H1 (cell line): ENCODE measurements around the gene GMCL2. TPM values are rescaled to one million over a fixed set of nuclear protein-coding genes. Genes with fewer than 3 reads are reported as not detected.

Experiments used
- CTCF ChIA-PET: fragments of 300-600 bp; sonication (Branson Sonifier 250); formaldehyde crosslinking; loops from one replicate; lab custom pipeline; 2021; ENCODE audit not compliant: partially characterized antibody; lab: Charles Lee
- POLR2A ChIA-PET: fragments of 300-600 bp; sonication (Branson Sonifier 250); formaldehyde crosslinking; loops from one replicate; lab custom pipeline; 2021; ENCODE audit warnings: inconsistent platforms; ENCODE audit not compliant: partially characterized antibody; lab: Charles Lee
- DNase-seq, 2 experiments: peaks; one replicate each; pipeline versions ENCODE4 v3.0.0 to v3.0.0-alpha.2; 2010 to 2022; ENCODE audit warnings: low spot score in 2 of 2, low read depth in 1 of 2, mixed read lengths in 1 of 2
- FAIRE-seq: peaks from 2 replicates; lab custom pipeline; 2011; peaks lifted over from hg19 to GRCh38; lab: Jason Lieb, UNC
- H2AFZ ChIP-seq: 2 replicates; pipeline ENCODE4 v1.8.1; 2012; ENCODE audit warnings: low read length, inconsistent platforms
- H2AK5ac ChIP-seq: 2 replicates; pipeline ENCODE4 v1.6.1; 2013; ENCODE audit warnings: low read depth, low read length
- H2BK120ac ChIP-seq: replicated peaks from 2 replicates; pipeline ENCODE3; 2013; ENCODE audit warnings: low read depth, low read length, inconsistent platforms
- H2BK12ac ChIP-seq: 2 replicates; pipeline ENCODE4 v1.6.1; 2013; ENCODE audit warnings: low read depth, low read length
- H2BK15ac ChIP-seq: 2 replicates; pipeline ENCODE4 v1.6.1; 2013; ENCODE audit warnings: low read length
- H2BK20ac ChIP-seq: 2 replicates; pipeline ENCODE4 v1.6.1; 2013; ENCODE audit warnings: low read length
- H2BK5ac ChIP-seq: 2 replicates; pipeline ENCODE4 v1.6.1; 2013; ENCODE audit warnings: low read depth, low read length
- H3K14ac ChIP-seq: 2 replicates; pipeline ENCODE4 v1.6.1; 2013; ENCODE audit warnings: inconsistent platforms; ENCODE audit not compliant: insufficient read length
- H3K18ac ChIP-seq: 2 replicates; pipeline ENCODE4 v1.6.1; 2013; ENCODE audit warnings: low read length; ENCODE audit errors: extremely low read depth
- H3K23ac ChIP-seq: 2 replicates; pipeline ENCODE4 v1.6.1; 2013; ENCODE audit warnings: inconsistent platforms; ENCODE audit not compliant: insufficient read length
- H3K23me2 ChIP-seq: 2 replicates; pipeline ENCODE4 v1.6.1; 2013; ENCODE audit warnings: low read depth, low read length
- H3K27ac ChIP-seq: 2 replicates; pipeline ENCODE4 v1.6.1; 2011; ENCODE audit warnings: low read depth, low read length, inconsistent platforms
- H3K27me3 ChIP-seq, 4 experiments: replicated peaks in 1 of 4; 1 replicate in 1 of 4; 2 replicates in 3 of 4; pipeline versions ENCODE4 v1.6.1 to v1.8.1; 2011 to 2013; ENCODE audit warnings: low read length in 3 of 4, mild to moderate bottlenecking in 3 of 4, inconsistent platforms in 2 of 4, mixed read lengths in 2 of 4, moderate library complexity in 1 of 4; ENCODE audit not compliant: control insufficient read depth in 3 of 4, insufficient read depth in 3 of 4; ENCODE audit errors: extremely low read depth in 1 of 4
- H3K36me3 ChIP-seq, 4 experiments: 2 replicates each; pipeline versions ENCODE4 v1.6.1 to v1.8.1; 2011 to 2013; ENCODE audit warnings: mild to moderate bottlenecking in 4 of 4, low read length in 3 of 4, moderate library complexity in 2 of 4, control low read depth in 1 of 4, inconsistent platforms in 1 of 4; ENCODE audit not compliant: insufficient read depth in 4 of 4, control insufficient read depth in 2 of 4
- H3K4ac ChIP-seq: replicated peaks from 2 replicates; pipeline ENCODE3; 2013; ENCODE audit warnings: low read length, low read depth, mixed read lengths, inconsistent platforms; ENCODE audit not compliant: insufficient read length
- H3K4me1 ChIP-seq, 4 experiments: replicated peaks in 1 of 4; 1 replicate in 1 of 4; 2 replicates in 3 of 4; pipeline versions ENCODE4 v1.6.1 to v1.8.1; 2011 to 2013; ENCODE audit warnings: low read length in 3 of 4, inconsistent platforms in 2 of 4, mixed read lengths in 1 of 4; ENCODE audit not compliant: insufficient read depth in 4 of 4, control insufficient read depth in 3 of 4
- H3K4me2 ChIP-seq, 2 experiments: 2 replicates each; pipeline versions ENCODE4 v1.6.1 to v1.8.1; 2011 to 2013; ENCODE audit warnings: low read depth in 2 of 2, low read length in 2 of 2, control low read depth in 1 of 2, inconsistent platforms in 1 of 2, mild to moderate bottlenecking in 1 of 2; ENCODE audit not compliant: insufficient read depth in 1 of 2
- H3K4me3 ChIP-seq, 4 experiments: fragments of 200-600, 300-600 bp in 1 of 4; sonication (generic), shearing (Covaris generic), sonication (Bioruptor Twin) in 1 of 4; 2 replicates each; pipeline versions ENCODE4 v1.5.1 to v1.8.1; 2011 to 2016; ENCODE audit warnings: low read length in 4 of 4, low read depth in 3 of 4, control low read depth in 2 of 4, inconsistent platforms in 2 of 4, mild to moderate bottlenecking in 2 of 4, mixed read lengths in 1 of 4, moderate library complexity in 1 of 4; ENCODE audit not compliant: insufficient read depth in 2 of 4; ENCODE audit errors: extremely low read depth in 1 of 4
- H3K56ac ChIP-seq: replicated peaks from 2 replicates; pipeline ENCODE3; 2013; ENCODE audit warnings: low read depth, mild to moderate bottlenecking, mixed read lengths, low read length, inconsistent platforms; ENCODE audit not compliant: insufficient read length
- H3K79me1 ChIP-seq: 2 replicates; pipeline ENCODE4 v1.6.1; 2013; ENCODE audit warnings: low read depth, low read length, control low read depth
- H3K79me2 ChIP-seq, 2 experiments: 2 replicates each; pipeline versions ENCODE4 v1.6.1 to v1.8.1; 2012 to 2013; ENCODE audit warnings: low read length in 2 of 2, mild to moderate bottlenecking in 2 of 2, inconsistent platforms in 1 of 2; ENCODE audit not compliant: insufficient read depth in 2 of 2, control insufficient read depth in 1 of 2
- H3K9ac ChIP-seq, 4 experiments: replicated peaks in 1 of 4; 1 replicate in 1 of 4; 2 replicates in 3 of 4; pipeline versions ENCODE4 v1.6.1 to v1.8.1; 2011 to 2013; ENCODE audit warnings: low read depth in 3 of 4, low read length in 3 of 4, control low read depth in 2 of 4, mild to moderate bottlenecking in 2 of 4, moderate library complexity in 2 of 4, inconsistent platforms in 1 of 4; ENCODE audit errors: extremely low read depth in 1 of 4
- H3K9me3 ChIP-seq, 2 experiments: 2 replicates each; pipeline versions ENCODE4 v1.6.1 to v1.8.1; 2012 to 2013; ENCODE audit warnings: mild to moderate bottlenecking in 2 of 2, moderate library complexity in 2 of 2, control low read depth in 1 of 2, inconsistent platforms in 1 of 2, low read depth in 1 of 2, low read length in 1 of 2, mixed read lengths in 1 of 2; ENCODE audit not compliant: insufficient read depth in 2 of 2
- H4K20me1 ChIP-seq, 2 experiments: replicated peaks in 1 of 2; 2 replicates each; pipeline versions ENCODE3 to v1.8.1; 2011 to 2013; ENCODE audit warnings: inconsistent platforms in 2 of 2, low read length in 2 of 2, mild to moderate bottlenecking in 1 of 2; ENCODE audit not compliant: insufficient read depth in 2 of 2, control insufficient read depth in 1 of 2
- H4K5ac ChIP-seq: 2 replicates; pipeline ENCODE4 v1.6.1; 2013; ENCODE audit warnings: low read length, low read depth, mixed read lengths, inconsistent platforms; ENCODE audit not compliant: insufficient read length
- H4K8ac ChIP-seq: 2 replicates; pipeline ENCODE4 v1.8.0; 2013; ENCODE audit warnings: mild to moderate bottlenecking, moderate library complexity, low read length, inconsistent platforms; ENCODE audit not compliant: insufficient read depth; ENCODE audit errors: extremely low read depth
- H4K91ac ChIP-seq: replicated peaks from 2 replicates; pipeline ENCODE3; 2013; ENCODE audit warnings: low read length, mixed read lengths, inconsistent platforms; ENCODE audit not compliant: insufficient read length
- CHD2 ChIP-seq: IDR thresholded peaks from 2 replicates; pipeline ENCODE4 v1.6.1; 2012; ENCODE audit warnings: low read length, improper control_type of control experiment
- CTCF ChIP-seq, 3 experiments: IDR thresholded peaks; 1 replicate in 2 of 3; 2 replicates in 1 of 3; pipeline versions ENCODE4 v1.5.1 to v1.6.1; 2011; ENCODE audit warnings: low read length in 3 of 3, mild to moderate bottlenecking in 3 of 3, inconsistent platforms in 2 of 3, low read depth in 1 of 3, moderate library complexity in 1 of 3; ENCODE audit not compliant: insufficient read depth in 1 of 3; ENCODE audit errors: control extremely low read depth in 1 of 3
- GABPA ChIP-seq: IDR thresholded peaks from 2 replicates; pipeline ENCODE4 v1.6.1; 2011; ENCODE audit warnings: mild to moderate bottlenecking, low read length, moderate library complexity, borderline replicate concordance; ENCODE audit not compliant: insufficient read depth
- KDM1A ChIP-seq: fragments of 200-600, 300-600 bp; sonication (generic); IDR thresholded peaks from 2 replicates; pipeline ENCODE4 v1.7.1; 2016; ENCODE audit warnings: mild to moderate bottlenecking, low read length, borderline replicate concordance
- POLR2A ChIP-seq, 2 experiments: IDR thresholded peaks; 1 replicate in 1 of 2; 2 replicates in 1 of 2; pipeline ENCODE4 v1.6.1; 2011; ENCODE audit warnings: low read depth in 2 of 2, low read length in 2 of 2, mild to moderate bottlenecking in 2 of 2; ENCODE audit errors: control extremely low read depth in 1 of 2
- POLR2AphosphoS5 ChIP-seq: IDR thresholded peaks from 2 replicates; pipeline ENCODE4 v1.6.1; 2011; ENCODE audit warnings: low read depth, low read length
- TAF1 ChIP-seq: IDR thresholded peaks from 2 replicates; pipeline ENCODE4 v1.6.1; 2011; ENCODE audit warnings: mild to moderate bottlenecking, low read depth, low read length
- TAF7 ChIP-seq: optimal IDR thresholded peaks from 2 replicates; pipeline ENCODE3; 2011; ENCODE audit warnings: low read depth, mild to moderate bottlenecking, inconsistent platforms, low read length, moderate library complexity, borderline replicate concordance
- ZNF274 ChIP-seq: IDR thresholded peaks from 2 replicates; pipeline ENCODE4 v1.7.0; 2012; ENCODE audit warnings: low read length, borderline replicate concordance; ENCODE audit errors: extremely low read depth
- WGBS, 2 experiments: shearing (Covaris generic) in 1 of 2; methylation state at CpG; one replicate each; pipeline versions ENCODE4 v1.1.6 to v1.1.7; 2013 to 2015; ENCODE audit warnings: low lambda C conversion rate in 2 of 2, mixed read lengths in 2 of 2, inconsistent platforms in 1 of 2, low coverage in 1 of 2, missing lambda C conversion rate in 1 of 2; ENCODE audit not compliant: insufficient replicate concordance in 2 of 2, insufficient coverage in 1 of 2, insufficient read length in 1 of 2; ENCODE audit errors: extremely low coverage in 1 of 2, missing lambda C conversion rate in 1 of 2; 5-methylcytosine and 5-hydroxymethylcytosine counted together
- polyA plus RNA-seq, 7 experiments: library from polyadenylated mRNA; depleted of rRNA in 3 of 7; stranded (reverse) in 5 of 7; unstranded in 2 of 7; fragments of >200 nt in 5 of 7; fragments of 200-250 nt in 2 of 7; gene quantifications; 1 replicate in 5 of 7; 2 replicates in 1 of 7; 4 replicates in 1 of 7; pipeline versions ENCODE4 v1.2.1 to v1.2.3, GENCODE V29; 2011 to 2013; ENCODE audit warnings: missing spikeins in 2 of 7, mixed read lengths in 2 of 7
- total RNA-seq: library from RNA; stranded (reverse); fragmentation: NEBNext Ultra II Directional; extraction: Animal tissue kit (Norgen Biotek cat#: 25700); gene quantifications from 2 replicates; pipeline ENCODE4 v1.2.1, GENCODE V29; 2021
- TF ChIP-seq, protein P1 (sequence below): IDR thresholded peaks from 2 replicates; pipeline ENCODE4 v1.6.1; 2012; ENCODE audit warnings: inconsistent platforms

GMCL2 gene
- total and polyA plus RNA-seq, 2 of the 8 experiments (the other 6 are each of a cell fraction or from before 2014, with no cell fraction given), result 0.13 TPM; not detected in 1

DNA sequence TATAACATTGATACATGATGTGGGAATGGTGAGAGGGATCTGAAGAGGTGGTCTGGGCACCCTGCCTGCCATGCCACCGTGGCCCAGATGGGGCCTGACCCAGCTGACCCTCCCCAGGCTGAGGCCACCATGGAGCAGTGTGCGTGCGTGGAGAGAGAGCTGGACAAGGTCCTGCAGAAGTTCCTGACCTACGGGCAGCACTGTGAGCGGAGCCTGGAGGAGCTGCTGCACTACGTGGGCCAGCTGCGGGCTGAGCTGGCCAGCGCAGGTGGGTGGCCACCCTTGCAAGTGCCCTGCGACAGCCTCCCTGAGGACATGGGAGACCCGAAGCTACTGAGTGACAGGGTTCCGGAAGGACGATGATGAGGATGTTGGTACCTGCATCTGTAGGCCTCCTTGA, 49.2 kb downstream of the GMCL2 start:
- POLR2A ChIA-PET, result interaction anchor here (0.9 to 40.7 kb wide), 5 partner anchors 10 to 65 kb away, joined by 3 to 1250 read pairs (median 115); partner anchors contain the start of genes N4BP3 and NHP2
- peaks cover 0 to 28% of the 10 kb centered on the region in 2 experiments for H4K20me1 ChIP-seq
- TF ChIP-seq GABPA, result no peak
- no peak for TF ChIP-seq ZNF274
- peak; percentile 47; the same call in 1 of the 2 replicates for TF ChIP-seq POLR2AphosphoS5
- TF ChIP-seq CHD2, result no peak
- no peak for TF ChIP-seq CTCF (IDR thresholded peaks at IDR 0.05; ENCODE audit: control extremely low read depth in 1 of 3, insufficient read depth in 1 of 3, low read depth in 1 of 3, low read length in 3 of 3)
- TF ChIP-seq TAF1, result no peak
- TF ChIP-seq KDM1A, result no peak
- TF ChIP-seq, protein P1, sequence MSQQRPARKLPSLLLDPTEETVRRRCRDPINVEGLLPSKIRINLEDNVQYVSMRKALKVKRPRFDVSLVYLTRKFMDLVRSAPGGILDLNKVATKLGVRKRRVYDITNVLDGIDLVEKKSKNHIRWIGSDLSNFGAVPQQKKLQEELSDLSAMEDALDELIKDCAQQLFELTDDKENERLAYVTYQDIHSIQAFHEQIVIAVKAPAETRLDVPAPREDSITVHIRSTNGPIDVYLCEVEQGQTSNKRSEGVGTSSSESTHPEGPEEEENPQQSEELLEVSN, result no peak
- TF ChIP-seq TAF7, result no peak
- 0 out of 3 replicates have a peak, but pooled peaks of 1 of the 2 experiments have one; percentile 26 for TF ChIP-seq POLR2A (IDR thresholded peaks at IDR 0.05; ENCODE audit: control extremely low read depth in 1 of 2, low read depth in 2 of 2, low read length in 2 of 2)
- TF ChIP-seq, all 59 proteins: peak for 2

More for the DNA sequence above, 49.2 kb downstream of the GMCL2 start:
- Histone ChIP-seq H3K14ac (no peak overlapping the region), H3K4me2 (no peak overlapping the region), H2AK5ac (no peak overlapping the region), H3K79me1 (peaks cover 14% of the 10 kb centered on the region), H2BK12ac (no peak overlapping the region), H2BK15ac (no peak overlapping the region), H3K27me3 (no peaks in the 10 kb centered on the region), H3K18ac (no peak overlapping the region), H4K91ac (no peak overlapping the region), H3K4me1 (no peaks in the 10 kb centered on the region; a peak in 1 of 7 replicates), H2AFZ (no peak overlapping the region), H2BK120ac (no peak overlapping the region), H3K23me2 (no peaks in the 10 kb centered on the region), H3K4ac (no peak overlapping the region), H3K36me3 (peaks cover 2 to 81% (median 34%) of the 10 kb centered on the region in 4 experiments; a peak in 7 of 8 replicates), H3K56ac (no peak overlapping the region), H3K79me2 (peaks cover 0 to 37% of the 10 kb centered on the region in 2 experiments; a peak in 2 of 4 replicates), H3K23ac (no peak overlapping the region), H3K9me3 (no peaks in the 10 kb centered on the region), H2BK20ac (no peak overlapping the region), H4K8ac (no peak overlapping the region), H3K9ac (no peak overlapping the region), H2BK5ac (0 out of 2 replicates have a peak overlapping the region, but pooled peaks have one; percentile 35), H4K5ac (no peak overlapping the region), H3K27ac (no peak overlapping the region), H3K4me3 (no peak overlapping the region)
- WGBS, 2 experiments, result 94% methylated on average over 12 of the region's 12 CpGs; no CpG with 5 or more reads in 1 of the 2 experiments
- CTCF ChIA-PET, result interaction anchor here (0.9 to 9.2 kb wide), 10 partner anchors 9 to 66 kb away, joined by 3 to 125 read pairs (median 4); partner anchors contain the start of gene N4BP3
- FAIRE-seq (no peak), DNase-seq (no peak)
